Measurements from ENCODE around the gene SLC8A2.

Gene SLC8A2, protein sequence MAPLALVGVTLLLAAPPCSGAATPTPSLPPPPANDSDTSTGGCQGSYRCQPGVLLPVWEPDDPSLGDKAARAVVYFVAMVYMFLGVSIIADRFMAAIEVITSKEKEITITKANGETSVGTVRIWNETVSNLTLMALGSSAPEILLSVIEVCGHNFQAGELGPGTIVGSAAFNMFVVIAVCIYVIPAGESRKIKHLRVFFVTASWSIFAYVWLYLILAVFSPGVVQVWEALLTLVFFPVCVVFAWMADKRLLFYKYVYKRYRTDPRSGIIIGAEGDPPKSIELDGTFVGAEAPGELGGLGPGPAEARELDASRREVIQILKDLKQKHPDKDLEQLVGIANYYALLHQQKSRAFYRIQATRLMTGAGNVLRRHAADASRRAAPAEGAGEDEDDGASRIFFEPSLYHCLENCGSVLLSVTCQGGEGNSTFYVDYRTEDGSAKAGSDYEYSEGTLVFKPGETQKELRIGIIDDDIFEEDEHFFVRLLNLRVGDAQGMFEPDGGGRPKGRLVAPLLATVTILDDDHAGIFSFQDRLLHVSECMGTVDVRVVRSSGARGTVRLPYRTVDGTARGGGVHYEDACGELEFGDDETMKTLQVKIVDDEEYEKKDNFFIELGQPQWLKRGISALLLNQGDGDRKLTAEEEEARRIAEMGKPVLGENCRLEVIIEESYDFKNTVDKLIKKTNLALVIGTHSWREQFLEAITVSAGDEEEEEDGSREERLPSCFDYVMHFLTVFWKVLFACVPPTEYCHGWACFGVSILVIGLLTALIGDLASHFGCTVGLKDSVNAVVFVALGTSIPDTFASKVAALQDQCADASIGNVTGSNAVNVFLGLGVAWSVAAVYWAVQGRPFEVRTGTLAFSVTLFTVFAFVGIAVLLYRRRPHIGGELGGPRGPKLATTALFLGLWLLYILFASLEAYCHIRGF

DNA sequence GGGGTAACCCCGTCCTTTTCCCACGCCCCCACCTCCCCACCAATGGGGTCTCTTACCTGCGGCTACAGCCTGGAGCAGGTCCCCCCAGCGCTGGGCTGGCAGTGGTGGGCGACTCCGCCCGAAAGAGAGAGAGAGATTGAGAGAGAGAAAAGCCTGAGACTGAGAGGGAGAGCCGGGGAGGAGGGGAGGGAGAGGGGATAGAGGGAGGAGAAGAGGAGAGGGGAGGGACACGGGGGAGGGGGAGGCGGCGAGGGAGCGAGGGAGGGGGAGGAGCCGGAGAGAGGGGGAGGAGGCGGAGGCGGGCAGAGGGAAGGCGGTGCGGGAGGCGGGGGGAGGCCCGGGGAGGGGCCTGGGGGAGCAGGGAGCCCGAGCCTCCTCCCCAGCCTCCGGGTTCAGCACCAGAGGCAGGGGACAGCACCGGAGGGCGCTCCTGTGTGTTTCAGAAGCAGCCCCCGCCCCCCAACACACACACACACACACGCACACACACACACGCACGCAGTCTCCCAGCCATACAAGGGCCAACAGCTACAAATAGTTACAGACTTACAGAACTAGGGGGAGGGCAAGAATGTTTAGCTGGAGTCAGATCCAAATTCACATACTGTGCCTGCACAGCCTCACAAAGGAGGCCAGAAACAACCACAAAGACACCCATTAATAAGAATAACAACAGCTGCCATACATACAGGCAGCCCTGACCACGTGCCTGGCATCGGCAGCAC is at the start of gene SLC8A2:
Gene SLC8A2 (minus strand): TSS at position 161 of the 725 bp plus-strand sequence. CDS start 5,490 bp downstream, outside the sequence.
- Mint-ChIP-seq H3K9me3 (ENCODE audit: low read depth) (no peaks in the 10 kb centered on the region), H3K4me1 (ENCODE audit: low read depth) (peaks cover 14% of the 10 kb centered on the region), H3K27ac (no peak within 1 kb of the TSS), H3K27me3 (peaks cover 29% of the 10 kb centered on the region), H3K36me3 (peaks cover 3% of the 10 kb centered on the region), H3K4me3 (peak within 1 kb of the TSS; percentile 72)

DNA sequence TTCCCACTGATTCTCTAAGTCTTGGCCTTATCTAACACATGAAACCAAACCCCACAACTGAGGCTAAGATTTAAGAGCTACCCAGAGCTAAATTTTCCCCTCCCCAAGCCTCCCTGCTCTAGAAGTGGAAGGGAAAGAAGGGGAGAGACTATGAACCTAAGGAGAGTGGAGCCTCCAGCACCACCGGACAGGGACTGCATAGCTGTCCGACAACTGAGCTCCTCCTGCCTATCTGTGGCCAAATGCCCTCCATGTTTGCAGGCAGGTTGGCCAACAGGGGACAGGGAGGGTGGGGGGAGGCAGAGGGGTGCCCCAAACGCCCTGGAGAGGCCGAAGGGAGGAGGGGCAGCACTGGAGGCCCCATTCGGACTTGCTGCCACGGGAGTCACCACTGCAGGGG is 49.1 kb upstream of the SLC8A2 start:
- no peak overlapping the region for H3K27ac Mint-ChIP-seq
- no peaks in the 10 kb centered on the region for H3K36me3 Mint-ChIP-seq
- H3K9me3 Mint-ChIP-seq (ENCODE audit: low read depth) = no peaks in the 10 kb centered on the region
- H3K4me3 Mint-ChIP-seq = no peak overlapping the region
- peaks cover 53% of the 10 kb centered on the region for H3K4me1 Mint-ChIP-seq (ENCODE audit: low read depth)
- no peaks in the 10 kb centered on the region for H3K27me3 Mint-ChIP-seq

DNA sequence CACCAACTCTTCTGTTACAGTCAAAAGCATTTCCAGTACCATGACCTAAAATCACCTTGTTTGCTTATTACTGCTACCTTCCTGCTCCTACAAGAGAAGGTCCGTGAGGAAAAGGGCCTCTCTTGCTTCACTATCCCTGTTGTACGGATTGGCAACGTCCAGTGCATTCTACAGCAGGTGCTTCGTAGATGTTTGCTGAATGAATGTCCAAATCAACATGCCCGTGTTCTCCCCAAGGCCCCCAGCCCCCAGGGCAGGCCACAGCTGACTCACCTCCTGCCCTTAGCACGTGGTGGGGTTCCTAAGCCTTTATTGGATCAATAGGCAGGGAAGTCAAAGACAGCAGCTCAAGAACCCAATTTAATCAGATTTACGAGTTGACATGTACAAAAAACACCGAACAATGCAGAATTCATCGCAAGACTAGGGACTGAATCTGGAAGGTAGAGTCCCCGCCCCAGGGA is 48.7 kb upstream of the SLC8A2 start:
- Mint-ChIP-seq H3K36me3 (no peaks in the 10 kb centered on the region), H3K4me1 (ENCODE audit: low read depth) (peaks cover 58% of the 10 kb centered on the region), H3K27me3 (no peaks in the 10 kb centered on the region), H3K4me3 (no peak overlapping the region), H3K27ac (no peak overlapping the region), H3K9me3 (ENCODE audit: low read depth) (no peaks in the 10 kb centered on the region)

DNA sequence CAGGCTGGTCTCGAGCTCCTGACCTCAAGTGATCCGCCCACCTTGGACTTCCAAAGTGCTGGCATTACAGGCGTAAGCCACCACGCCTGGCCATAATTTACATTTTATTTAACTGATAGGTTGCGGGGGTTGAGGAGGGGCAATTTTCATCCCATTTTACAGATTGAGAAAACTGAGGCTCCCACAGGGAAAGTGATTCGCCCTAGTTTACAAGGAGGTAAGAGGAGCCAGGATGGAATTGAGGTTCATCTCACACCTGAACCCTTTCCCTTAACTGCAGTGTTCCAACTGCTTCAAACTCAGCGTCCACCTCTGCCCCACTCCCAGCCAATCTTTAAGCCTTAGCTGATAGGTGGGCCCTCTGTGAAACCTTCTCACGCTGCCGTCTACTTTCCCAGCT is 47.2 kb upstream of the SLC8A2 start:
- Mint-ChIP-seq H3K36me3 (no peaks in the 10 kb centered on the region), H3K9me3 (ENCODE audit: low read depth) (no peaks in the 10 kb centered on the region), H3K4me1 (ENCODE audit: low read depth) (peaks cover 67% of the 10 kb centered on the region), H3K27ac (no peak overlapping the region), H3K4me3 (no peak overlapping the region), H3K27me3 (no peaks in the 10 kb centered on the region)

DNA sequence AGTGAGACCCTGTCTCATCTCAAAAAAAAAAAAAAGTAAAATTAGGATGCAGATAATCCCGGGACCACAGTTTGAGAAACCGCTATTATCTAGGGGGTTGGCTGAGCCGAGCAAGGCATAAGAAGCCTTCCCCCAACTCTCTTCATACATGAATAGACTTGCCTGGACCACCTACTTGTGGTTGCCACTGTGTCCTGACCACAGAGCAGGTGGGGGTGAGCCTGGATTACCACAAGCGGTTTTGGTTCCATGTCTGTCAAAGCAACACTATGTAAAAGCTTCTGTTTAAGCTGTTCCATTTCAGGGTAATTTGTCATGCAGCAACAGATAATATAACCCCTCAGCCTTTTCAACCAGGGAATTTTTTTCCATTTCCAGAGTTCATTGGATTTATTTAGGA is 46.4 kb upstream of the SLC8A2 start:
- Mint-ChIP-seq H3K36me3 (no peaks in the 10 kb centered on the region), H3K4me1 (ENCODE audit: low read depth) (peaks cover 74% of the 10 kb centered on the region), H3K27me3 (no peaks in the 10 kb centered on the region), H3K27ac (peak overlapping the region; percentile 74), H3K9me3 (ENCODE audit: low read depth) (no peaks in the 10 kb centered on the region), H3K4me3 (peak overlapping the region; percentile 30)

DNA sequence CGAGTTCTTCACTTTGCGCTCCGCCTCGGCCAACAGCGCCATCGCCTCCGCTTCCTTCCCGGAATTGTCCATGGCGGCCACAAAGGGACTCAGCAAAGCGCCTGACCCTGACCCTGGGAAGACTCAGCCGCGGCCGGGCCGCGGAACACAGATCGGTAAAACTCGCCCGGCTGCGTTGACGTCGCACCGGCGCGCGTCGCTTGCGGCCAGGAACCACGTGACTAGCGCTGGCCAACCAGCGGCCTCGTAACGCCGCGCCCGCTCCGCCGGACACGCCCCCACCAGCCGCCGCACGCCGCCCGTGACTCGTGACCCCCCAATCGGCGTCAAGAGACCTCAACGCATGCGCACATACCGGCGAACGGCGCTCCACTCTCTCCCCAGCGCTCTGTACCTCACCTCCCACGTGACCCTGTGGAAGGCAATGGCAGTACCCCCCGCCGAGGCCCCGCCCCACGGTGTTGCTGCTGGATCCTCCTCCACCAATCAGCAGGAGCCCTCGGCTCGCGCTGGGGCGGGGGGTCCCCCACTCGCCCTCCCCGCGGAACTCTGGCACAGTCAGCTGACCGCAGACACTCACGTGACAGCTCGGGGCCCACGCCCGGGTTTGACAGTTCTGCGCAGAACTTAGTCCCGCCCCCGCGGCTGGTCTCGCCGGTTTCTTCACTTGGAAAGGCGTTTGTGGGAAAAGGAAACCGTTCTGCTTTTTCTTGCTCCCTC is 43.3 kb upstream of the SLC8A2 start, which contains the start of gene NAPA:
Gene NAPA (minus strand): TSS at position 195 of the 720 bp plus-strand sequence. CDS start 123 bp downstream, at position 72.
- H3K36me3 Mint-ChIP-seq = no peaks in the 10 kb centered on the region
- peak within 1 kb of the TSS; percentile 97 for H3K4me3 Mint-ChIP-seq
- H3K27me3 Mint-ChIP-seq = no peaks in the 10 kb centered on the region
- H3K4me1 Mint-ChIP-seq (ENCODE audit: low read depth) = peaks cover 84% of the 10 kb centered on the region
- peak within 1 kb of the TSS; percentile 96 for H3K27ac Mint-ChIP-seq
- no peaks in the 10 kb centered on the region for H3K9me3 Mint-ChIP-seq (ENCODE audit: low read depth)

DNA sequence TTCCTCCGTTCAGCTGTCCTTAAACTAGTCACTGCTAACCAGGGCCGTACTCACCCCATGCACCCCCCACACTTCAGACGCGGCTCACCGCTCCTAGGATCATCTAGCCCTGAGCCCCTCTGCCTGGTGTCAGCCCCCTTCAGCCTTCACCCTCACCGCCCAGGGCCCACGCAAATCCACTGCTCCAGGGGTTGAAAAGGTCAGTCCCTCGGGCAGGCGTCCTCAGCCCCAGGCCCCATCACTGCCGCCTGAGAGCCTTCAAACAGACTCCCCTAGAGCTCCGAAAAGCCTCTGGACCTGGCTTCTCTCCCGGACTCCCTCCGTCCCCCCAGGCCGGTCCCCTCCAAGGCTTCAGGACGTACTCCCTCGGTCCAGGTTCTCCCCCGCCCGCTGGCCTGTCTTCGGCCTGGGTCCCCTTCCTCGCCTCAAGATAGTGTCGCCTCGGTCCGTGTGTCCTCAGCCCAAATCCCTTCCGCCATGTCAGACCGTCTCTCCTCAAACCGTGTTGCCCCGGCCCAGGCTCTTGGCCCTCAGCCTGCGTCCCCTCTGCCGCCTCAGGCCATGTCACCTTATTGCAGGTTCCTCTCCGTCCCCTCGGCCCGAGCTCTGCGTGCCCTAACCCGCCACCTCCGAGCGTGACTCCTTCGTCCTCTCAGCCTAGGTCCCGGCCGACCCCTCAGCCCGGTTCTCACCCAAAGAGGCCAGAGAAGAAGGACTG is 42.6 kb upstream of the SLC8A2 start:
- Mint-ChIP-seq H3K4me3 (peak overlapping the region; percentile 97), H3K9me3 (ENCODE audit: low read depth) (no peaks in the 10 kb centered on the region), H3K4me1 (ENCODE audit: low read depth) (peaks cover 84% of the 10 kb centered on the region), H3K27me3 (no peaks in the 10 kb centered on the region), H3K27ac (peak overlapping the region; percentile 96), H3K36me3 (no peaks in the 10 kb centered on the region)

DNA sequence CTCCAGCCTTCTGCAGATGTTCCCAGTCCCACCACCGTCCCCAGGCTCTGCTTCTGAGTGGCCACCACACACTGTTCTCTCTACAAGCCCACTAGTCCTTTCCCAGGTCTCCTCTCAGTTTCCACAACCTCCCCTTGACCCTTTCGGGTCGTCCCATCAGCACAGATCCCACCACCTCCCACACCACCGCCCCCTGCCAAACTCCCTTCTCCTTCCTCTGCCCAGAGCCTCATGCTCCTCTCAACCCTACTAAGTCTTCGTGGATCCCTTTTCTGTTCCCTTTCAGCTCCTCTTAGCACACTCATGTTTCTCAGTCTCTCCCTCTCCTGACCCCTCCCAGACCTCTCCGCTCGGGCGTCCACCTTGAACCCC is 41.2 kb upstream of the SLC8A2 start:
- Mint-ChIP-seq H3K4me1 (ENCODE audit: low read depth) (peaks cover 75% of the 10 kb centered on the region), H3K9me3 (ENCODE audit: low read depth) (no peaks in the 10 kb centered on the region), H3K36me3 (no peaks in the 10 kb centered on the region), H3K27ac (peak overlapping the region; percentile 96), H3K4me3 (peak overlapping the region; percentile 97), H3K27me3 (no peaks in the 10 kb centered on the region)

DNA sequence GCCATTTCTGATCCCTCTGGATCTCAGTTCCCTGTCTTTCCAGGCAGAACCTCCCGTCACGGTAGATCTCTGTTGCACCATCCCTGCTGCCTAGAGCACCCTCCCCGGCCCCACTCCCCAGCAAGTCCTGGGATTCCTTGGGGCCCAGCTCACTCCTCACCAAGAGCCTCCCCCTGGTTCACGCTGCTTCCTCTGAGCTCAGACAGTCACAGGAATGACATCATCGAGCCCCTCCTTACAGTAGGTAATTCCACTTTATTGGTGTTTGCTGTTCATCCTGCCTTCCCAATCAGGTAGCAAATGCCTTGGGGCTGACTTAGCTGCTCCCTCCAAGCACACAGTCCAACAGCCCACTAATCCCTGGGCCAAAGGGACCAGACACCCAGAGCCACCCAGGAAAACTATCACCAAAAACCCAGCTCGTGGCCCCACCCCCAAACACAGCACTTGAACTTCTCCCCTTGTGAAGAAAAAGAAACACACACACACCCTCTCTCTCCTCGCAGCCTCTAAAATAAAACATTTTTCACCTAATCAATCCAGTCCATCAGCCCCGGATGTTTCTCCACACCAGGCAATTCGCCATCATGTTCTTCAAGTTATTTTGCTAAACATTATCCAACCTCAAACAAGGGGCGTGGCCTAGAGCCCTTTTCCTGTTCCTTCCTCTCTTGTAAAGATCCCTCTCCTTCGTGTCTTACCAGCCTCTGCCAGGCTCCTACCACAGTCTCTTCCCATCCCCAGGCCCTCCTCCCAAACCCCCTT is 40.7 kb upstream of the SLC8A2 start:
- Mint-ChIP-seq H3K36me3 (no peaks in the 10 kb centered on the region), H3K4me1 (ENCODE audit: low read depth) (peaks cover 70% of the 10 kb centered on the region), H3K9me3 (ENCODE audit: low read depth) (no peaks in the 10 kb centered on the region), H3K27me3 (no peaks in the 10 kb centered on the region), H3K4me3 (peak overlapping the region; percentile 97), H3K27ac (peak overlapping the region; percentile 96)

DNA sequence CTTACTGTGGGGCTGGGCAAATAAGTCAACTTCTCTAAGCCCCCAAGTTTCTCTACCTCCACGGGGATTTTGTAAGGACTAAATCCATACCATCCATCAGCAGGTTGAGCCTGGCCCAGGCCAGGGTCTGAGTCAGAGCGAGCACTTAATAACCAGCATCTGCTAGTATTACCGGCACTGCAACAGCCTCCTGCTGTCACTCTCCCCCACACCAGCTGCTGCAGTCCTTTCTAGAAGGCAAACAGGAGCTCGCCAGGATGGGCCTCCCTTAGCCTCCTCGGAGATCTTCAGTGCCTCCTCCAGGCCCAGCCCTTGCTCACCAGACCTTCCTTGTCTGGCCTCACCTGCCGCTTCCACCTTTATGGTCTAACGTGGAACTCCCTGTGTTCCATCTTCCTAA is 40.0 kb upstream of the SLC8A2 start:
- Mint-ChIP-seq H3K4me1 (ENCODE audit: low read depth) (peaks cover 63% of the 10 kb centered on the region), H3K9me3 (ENCODE audit: low read depth) (no peaks in the 10 kb centered on the region), H3K4me3 (peak overlapping the region; percentile 97), H3K27ac (peak overlapping the region; percentile 73), H3K27me3 (no peaks in the 10 kb centered on the region), H3K36me3 (no peaks in the 10 kb centered on the region)

DNA sequence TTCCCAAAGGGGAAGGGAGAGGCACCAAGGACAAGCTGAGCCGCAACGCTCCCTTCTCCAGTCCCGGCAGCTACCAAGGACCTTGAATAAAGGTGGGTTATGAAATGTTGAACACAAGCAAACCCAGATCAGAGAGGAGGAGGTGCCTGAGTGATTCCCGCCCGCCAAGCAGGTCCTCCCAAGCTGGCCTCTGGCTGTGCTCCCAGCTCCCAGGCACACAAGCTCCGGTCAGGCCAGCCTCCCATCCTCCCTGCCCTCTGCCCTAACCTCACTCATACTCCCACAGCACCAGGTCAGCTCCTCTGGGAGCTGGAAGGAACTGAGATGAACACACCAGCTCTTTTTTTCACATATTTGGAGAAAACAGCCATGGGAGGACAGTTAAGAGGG is 39.4 kb upstream of the SLC8A2 start:
- H3K4me1 Mint-ChIP-seq (ENCODE audit: low read depth) = peaks cover 58% of the 10 kb centered on the region
- H3K4me3 Mint-ChIP-seq = no peak overlapping the region
- no peaks in the 10 kb centered on the region for H3K27me3 Mint-ChIP-seq
- H3K9me3 Mint-ChIP-seq (ENCODE audit: low read depth) = no peaks in the 10 kb centered on the region
- H3K36me3 Mint-ChIP-seq = no peaks in the 10 kb centered on the region
- H3K27ac Mint-ChIP-seq = no peak overlapping the region

DNA sequence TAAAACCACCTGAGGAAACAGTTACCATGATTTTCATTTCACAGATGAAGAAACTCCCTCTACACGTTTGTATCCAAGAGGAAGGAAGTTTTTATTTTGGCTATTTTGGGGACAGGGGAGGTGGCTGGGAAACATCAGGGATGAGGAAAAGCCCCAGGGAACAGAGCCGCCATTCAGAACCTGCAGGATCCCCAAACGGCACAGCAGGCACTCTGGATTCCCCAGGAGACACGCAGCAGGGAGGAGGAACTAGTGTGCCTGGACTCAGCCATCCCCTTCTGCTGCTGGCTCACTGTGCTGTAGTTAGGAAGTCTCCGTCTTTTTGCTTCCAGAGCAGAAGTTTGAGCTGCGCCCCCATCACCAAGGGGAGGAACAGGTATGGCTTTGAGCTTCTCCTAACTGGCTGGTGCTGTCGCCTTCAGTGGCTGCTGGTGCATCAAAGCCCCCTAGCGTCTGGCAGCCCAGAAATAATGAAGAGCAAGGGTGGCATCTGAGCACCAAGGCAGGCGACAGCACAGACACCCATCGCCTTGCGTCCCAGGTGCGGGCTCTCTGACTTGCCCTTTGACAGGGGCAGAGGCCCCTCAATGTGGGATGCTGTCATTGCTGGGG is 38.9 kb upstream of the SLC8A2 start:
- Mint-ChIP-seq H3K27me3 (no peaks in the 10 kb centered on the region), H3K9me3 (ENCODE audit: low read depth) (no peaks in the 10 kb centered on the region), H3K27ac (no peak overlapping the region), H3K36me3 (no peaks in the 10 kb centered on the region), H3K4me1 (ENCODE audit: low read depth) (peaks cover 53% of the 10 kb centered on the region), H3K4me3 (no peak overlapping the region)

DNA sequence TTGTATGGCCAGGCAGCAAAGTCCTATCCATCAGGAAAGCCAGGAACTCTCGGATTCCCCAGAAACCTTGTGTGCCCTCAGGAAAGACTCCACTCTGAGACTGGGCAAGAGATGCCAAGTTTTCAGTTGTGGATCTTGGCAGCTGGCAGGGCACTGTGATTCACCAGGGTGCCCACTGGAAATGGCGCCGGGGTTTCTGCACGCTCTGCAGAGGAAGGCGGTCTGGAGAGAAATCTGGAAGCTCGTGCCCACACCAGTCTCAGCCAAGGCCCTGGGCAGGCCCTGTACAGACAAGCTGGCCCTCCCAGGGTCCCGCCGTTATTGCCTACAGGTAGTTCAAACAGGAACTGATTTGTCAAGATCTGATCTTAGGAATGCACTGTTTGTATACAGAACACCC is 38.3 kb upstream of the SLC8A2 start:
- Mint-ChIP-seq H3K27ac (no peak overlapping the region), H3K4me1 (ENCODE audit: low read depth) (peaks cover 50% of the 10 kb centered on the region), H3K27me3 (no peaks in the 10 kb centered on the region), H3K9me3 (ENCODE audit: low read depth) (no peaks in the 10 kb centered on the region), H3K4me3 (no peak overlapping the region), H3K36me3 (no peaks in the 10 kb centered on the region)
